ENCODE measurements around the gene MMP7. TPM values are rescaled to one million over a fixed set of nuclear protein-coding genes. Genes with fewer than 3 reads are reported as not detected.

MMP7 gene
- polyA plus RNA-seq, 1 donor (not counting 4 experiments of a cell fraction or from before 2014, with no cell fraction given), result 0.81 TPM

DNA sequence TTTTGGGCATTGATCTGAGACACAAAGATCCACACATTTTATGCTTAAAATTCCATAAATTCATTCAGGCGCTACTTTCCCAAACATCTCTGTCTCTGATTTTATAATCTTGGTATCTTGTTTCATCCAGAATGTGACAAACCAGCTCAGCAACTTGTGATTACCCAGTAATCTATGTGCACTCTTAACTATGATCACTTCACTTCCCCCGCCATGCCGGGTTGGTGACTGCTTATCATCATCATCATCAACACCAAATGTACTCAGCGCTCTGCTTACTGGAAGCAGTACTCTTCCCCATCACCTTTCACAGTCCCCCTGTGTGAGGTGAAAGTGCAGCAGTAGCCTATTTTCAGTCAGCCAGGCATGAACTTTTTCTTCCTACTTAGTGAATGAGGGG is 15.2 kb upstream of the MMP7 start:
- Histone ChIP-seq H3K4me2 (ENCODE audit: control insufficient read depth, extremely low read depth, insufficient read depth, low read depth, low read length) (no peak overlapping the region), H3K9me3 (ENCODE audit: control insufficient read depth, low read depth, low read length) (no peaks in the 10 kb centered on the region), H3K9ac (ENCODE audit: control insufficient read depth, extremely low read depth, insufficient read depth, low read length) (no peak overlapping the region), H3K36me3 (ENCODE audit: control insufficient read depth in 2 of 2, extremely low read depth in 1 of 2, insufficient read depth in 2 of 2, low read length in 2 of 2) (no peaks in the 10 kb centered on the region), H3K27ac (ENCODE audit: control insufficient read depth, insufficient read depth, low read length) (no peak overlapping the region), H4K20me1 (ENCODE audit: control insufficient read depth, extremely low read depth, insufficient read depth, low read length) (no peaks in the 10 kb centered on the region), H3K4me1 (ENCODE audit: control insufficient read depth, extremely low read depth, insufficient read depth, low read length) (no peaks in the 10 kb centered on the region), H3K9me1 (ENCODE audit: control insufficient read depth, extremely low read depth, insufficient read depth, low read length) (no peaks in the 10 kb centered on the region), H3K79me2 (ENCODE audit: control insufficient read depth, insufficient read depth, low read length) (no peaks in the 10 kb centered on the region), H3K27me3 (ENCODE audit: control insufficient read depth, extremely low read depth, insufficient read depth, low read length) (no peaks in the 10 kb centered on the region), H3K4me3 (ENCODE audit: control insufficient read depth in 2 of 3, extremely low read depth in 1 of 3, insufficient read depth in 2 of 3, low read depth in 1 of 3, low read length in 3 of 3) (no peak overlapping the region), H2AFZ (ENCODE audit: control insufficient read depth, low read length) (no peak overlapping the region)
- FAIRE-seq, result no peak
- dilution Hi-C loops (cut with MboI; ENCODE audit: extremely low pct_ligation_motif_present, low sequenced_read_pairs), result no loop called here
- DNase-seq (ENCODE audit: low read depth, low spot score), result no peak
- TF ChIP-seq, protein P1, sequence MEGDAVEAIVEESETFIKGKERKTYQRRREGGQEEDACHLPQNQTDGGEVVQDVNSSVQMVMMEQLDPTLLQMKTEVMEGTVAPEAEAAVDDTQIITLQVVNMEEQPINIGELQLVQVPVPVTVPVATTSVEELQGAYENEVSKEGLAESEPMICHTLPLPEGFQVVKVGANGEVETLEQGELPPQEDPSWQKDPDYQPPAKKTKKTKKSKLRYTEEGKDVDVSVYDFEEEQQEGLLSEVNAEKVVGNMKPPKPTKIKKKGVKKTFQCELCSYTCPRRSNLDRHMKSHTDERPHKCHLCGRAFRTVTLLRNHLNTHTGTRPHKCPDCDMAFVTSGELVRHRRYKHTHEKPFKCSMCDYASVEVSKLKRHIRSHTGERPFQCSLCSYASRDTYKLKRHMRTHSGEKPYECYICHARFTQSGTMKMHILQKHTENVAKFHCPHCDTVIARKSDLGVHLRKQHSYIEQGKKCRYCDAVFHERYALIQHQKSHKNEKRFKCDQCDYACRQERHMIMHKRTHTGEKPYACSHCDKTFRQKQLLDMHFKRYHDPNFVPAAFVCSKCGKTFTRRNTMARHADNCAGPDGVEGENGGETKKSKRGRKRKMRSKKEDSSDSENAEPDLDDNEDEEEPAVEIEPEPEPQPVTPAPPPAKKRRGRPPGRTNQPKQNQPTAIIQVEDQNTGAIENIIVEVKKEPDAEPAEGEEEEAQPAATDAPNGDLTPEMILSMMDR (optimal IDR thresholded peaks at IDR 0.05 in 1 of 3, IDR thresholded peaks at IDR 0.05 in 1 of 3, conservative IDR thresholded peaks at IDR 0.05 in 1 of 3; ENCODE audit: extremely low read depth in 1 of 3, insufficient read depth in 2 of 3, low read length in 3 of 3), result no peak
- no peak for TF ChIP-seq EZH2 (IDR thresholded peaks at IDR 0.05; ENCODE audit: low read length)

DNA sequence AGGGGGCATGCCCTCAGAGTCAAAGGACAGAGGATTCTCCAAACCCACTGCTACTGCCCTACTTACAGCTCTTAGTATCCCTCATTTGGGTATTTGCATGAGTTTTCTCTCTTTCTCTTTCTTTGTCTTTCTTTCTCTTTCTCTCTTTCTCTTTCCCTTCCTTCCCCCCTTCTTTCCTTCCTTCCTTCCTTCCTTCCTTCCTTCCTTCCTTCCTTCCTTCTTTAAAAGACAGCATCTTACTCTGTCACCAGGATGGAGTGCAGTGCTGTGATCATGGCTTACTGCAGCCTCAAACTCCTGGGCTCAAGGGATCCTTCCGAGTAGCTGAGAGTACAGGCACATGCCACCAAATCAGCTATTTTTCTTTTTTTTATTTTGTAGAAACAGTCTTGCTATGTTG is 14.0 kb upstream of the MMP7 start:
- dilution Hi-C loops (cut with MboI; ENCODE audit: extremely low pct_ligation_motif_present, low sequenced_read_pairs), result no loop called here
- Histone ChIP-seq H3K27ac (ENCODE audit: control insufficient read depth, insufficient read depth, low read length) (no peak overlapping the region), H2AFZ (ENCODE audit: control insufficient read depth, low read length) (no peak overlapping the region), H3K36me3 (ENCODE audit: control insufficient read depth in 2 of 2, extremely low read depth in 1 of 2, insufficient read depth in 2 of 2, low read length in 2 of 2) (no peaks in the 10 kb centered on the region), H3K4me2 (ENCODE audit: control insufficient read depth, extremely low read depth, insufficient read depth, low read depth, low read length) (no peak overlapping the region), H3K9me1 (ENCODE audit: control insufficient read depth, extremely low read depth, insufficient read depth, low read length) (no peaks in the 10 kb centered on the region), H4K20me1 (ENCODE audit: control insufficient read depth, extremely low read depth, insufficient read depth, low read length) (no peaks in the 10 kb centered on the region), H3K9me3 (ENCODE audit: control insufficient read depth, low read depth, low read length) (no peaks in the 10 kb centered on the region), H3K4me1 (ENCODE audit: control insufficient read depth, extremely low read depth, insufficient read depth, low read length) (no peaks in the 10 kb centered on the region), H3K27me3 (ENCODE audit: control insufficient read depth, extremely low read depth, insufficient read depth, low read length) (no peaks in the 10 kb centered on the region), H3K4me3 (ENCODE audit: control insufficient read depth in 2 of 3, extremely low read depth in 1 of 3, insufficient read depth in 2 of 3, low read depth in 1 of 3, low read length in 3 of 3) (no peak overlapping the region), H3K79me2 (ENCODE audit: control insufficient read depth, insufficient read depth, low read length) (no peaks in the 10 kb centered on the region), H3K9ac (ENCODE audit: control insufficient read depth, extremely low read depth, insufficient read depth, low read length) (no peak overlapping the region)
- TF ChIP-seq, protein P1 (optimal IDR thresholded peaks at IDR 0.05 in 1 of 3, IDR thresholded peaks at IDR 0.05 in 1 of 3, conservative IDR thresholded peaks at IDR 0.05 in 1 of 3; ENCODE audit: extremely low read depth in 1 of 3, insufficient read depth in 2 of 3, low read length in 3 of 3), result no peak
- TF ChIP-seq EZH2 (IDR thresholded peaks at IDR 0.05; ENCODE audit: low read length), result no peak
- no peak for FAIRE-seq
- DNase-seq (ENCODE audit: low read depth, low spot score), result no peak

All from keratinocyte (primary cell).